ENCODE results near the gene TANGO6. TPM values are rescaled to one million over a fixed set of nuclear protein-coding genes. Genes with fewer than 3 reads are reported as not detected.
"Not testable (repeated sequence)": the region's sequence is repeated elsewhere in the genome, so short reads cannot be mapped to it uniquely, and the experiment has no call there.

Gene TANGO6
- total RNA-seq, 4 donors from 2014 or later: 16.7 to 24.4 (median 20.2) TPM

DNA sequence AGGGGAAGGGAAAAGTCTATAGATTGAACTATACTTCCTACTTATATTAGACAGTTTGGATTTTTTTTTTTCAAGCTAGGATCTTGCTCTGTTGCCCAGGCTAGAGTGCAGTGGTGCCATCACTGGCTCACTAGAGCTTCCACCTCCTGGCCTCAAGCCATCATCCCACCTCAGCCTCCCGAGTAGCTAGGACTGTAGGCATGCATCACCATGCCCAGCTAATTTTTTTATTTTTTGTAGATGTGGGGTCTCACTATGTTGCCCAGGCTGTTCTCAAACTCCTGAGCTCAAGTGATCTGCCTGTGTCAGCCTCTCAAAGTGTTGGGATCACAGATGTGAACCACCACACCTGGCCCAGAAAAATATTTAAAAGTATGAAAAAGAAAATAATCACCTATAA lies 141.1 kb downstream of the TANGO6 start:
- Histone ChIP-seq H3K27me3 (no peaks in the 10 kb centered on the region), H3K4me3 (replicated peaks in 1 of 3) (no peak overlapping the region), H3K27ac (peak overlapping the region in 1 of 3 donors; percentile 69), H3K9me3 (no peaks in the 10 kb centered on the region), H3K4me1 (peaks cover 0 to 27% of the 10 kb centered on the region in 2 donors), H3K36me3 (no peaks in the 10 kb centered on the region)
- 85 to 95% methylated on average over 1 of the region's 1 CpG for WGBS, 2 donors
- no peak for DNase-seq
- intact Hi-C loops (cut with DNase I): loop anchor here (10.0 kb wide), 1 partner anchor 90 kb away; no protein-coding TSS in a partner anchor
- TF ChIP-seq, protein P1, sequence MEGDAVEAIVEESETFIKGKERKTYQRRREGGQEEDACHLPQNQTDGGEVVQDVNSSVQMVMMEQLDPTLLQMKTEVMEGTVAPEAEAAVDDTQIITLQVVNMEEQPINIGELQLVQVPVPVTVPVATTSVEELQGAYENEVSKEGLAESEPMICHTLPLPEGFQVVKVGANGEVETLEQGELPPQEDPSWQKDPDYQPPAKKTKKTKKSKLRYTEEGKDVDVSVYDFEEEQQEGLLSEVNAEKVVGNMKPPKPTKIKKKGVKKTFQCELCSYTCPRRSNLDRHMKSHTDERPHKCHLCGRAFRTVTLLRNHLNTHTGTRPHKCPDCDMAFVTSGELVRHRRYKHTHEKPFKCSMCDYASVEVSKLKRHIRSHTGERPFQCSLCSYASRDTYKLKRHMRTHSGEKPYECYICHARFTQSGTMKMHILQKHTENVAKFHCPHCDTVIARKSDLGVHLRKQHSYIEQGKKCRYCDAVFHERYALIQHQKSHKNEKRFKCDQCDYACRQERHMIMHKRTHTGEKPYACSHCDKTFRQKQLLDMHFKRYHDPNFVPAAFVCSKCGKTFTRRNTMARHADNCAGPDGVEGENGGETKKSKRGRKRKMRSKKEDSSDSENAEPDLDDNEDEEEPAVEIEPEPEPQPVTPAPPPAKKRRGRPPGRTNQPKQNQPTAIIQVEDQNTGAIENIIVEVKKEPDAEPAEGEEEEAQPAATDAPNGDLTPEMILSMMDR (IDR thresholded peaks at IDR 0.05): no peak
- TF ChIP-seq POLR2A (IDR thresholded peaks at IDR 0.05): no peak

DNA sequence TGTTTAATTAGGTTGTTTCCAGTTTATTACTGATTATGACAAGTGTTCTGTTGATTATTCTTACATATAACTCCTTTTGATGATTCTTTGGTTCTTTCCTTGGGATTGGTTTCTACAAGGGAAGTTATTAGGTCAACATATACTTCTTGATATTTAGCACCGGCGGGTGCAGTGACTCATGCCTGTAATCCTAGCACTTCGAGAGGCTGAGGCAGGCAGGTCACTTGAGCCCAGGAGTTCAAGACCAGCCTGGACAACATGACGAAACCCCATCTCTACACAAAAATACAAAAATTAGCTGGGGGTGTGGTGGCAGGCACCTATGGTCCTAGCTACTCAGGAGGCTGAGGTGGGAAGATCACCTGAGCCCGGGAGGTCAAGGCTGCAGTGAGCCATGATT lies 141.9 kb downstream of the TANGO6 start:
- Histone ChIP-seq H3K9me3 (no peaks in the 10 kb centered on the region), H3K27me3 (no peaks in the 10 kb centered on the region), H3K4me1 (peaks cover 0 to 22% of the 10 kb centered on the region in 2 donors), H3K27ac (peak overlapping the region in 2 of 3 donors; percentile 69 to 70), H3K4me3 (replicated peaks in 1 of 3) (no peak overlapping the region), H3K36me3 (no peaks in the 10 kb centered on the region)
- intact Hi-C loops (cut with DNase I): loop anchor here (10.0 kb wide), 1 partner anchor 90 kb away; no protein-coding TSS in a partner anchor
- no peak for TF ChIP-seq POLR2A (IDR thresholded peaks at IDR 0.05)
- TF ChIP-seq, protein P1 (IDR thresholded peaks at IDR 0.05): no peak
- 94 to 98% methylated on average over 5 of the region's 5 CpGs for WGBS, 2 donors
- DNase-seq: no peak

DNA sequence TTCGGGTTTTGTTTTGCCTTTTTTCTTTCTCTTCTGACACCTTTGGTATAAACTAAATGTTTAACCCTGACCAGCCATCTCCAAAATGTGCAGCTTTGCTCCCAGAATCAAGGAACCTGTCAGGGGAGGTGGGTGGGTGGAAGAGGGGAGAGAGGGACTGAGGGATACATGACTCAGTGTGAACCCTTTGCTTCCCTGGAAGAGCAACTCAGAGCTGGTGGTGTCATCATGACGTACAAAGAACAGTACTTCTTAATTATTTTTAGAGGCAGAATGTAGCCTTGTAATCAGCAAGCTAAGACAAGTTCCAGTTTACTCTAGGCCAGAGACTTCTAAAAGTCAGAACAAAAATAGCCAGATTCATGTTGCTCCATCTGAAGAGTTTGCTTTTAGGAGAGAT lies 142.5 kb downstream of the TANGO6 start:
- intact Hi-C loops (cut with DNase I): loop anchor here (10.0 kb wide), 1 partner anchor 89 kb away; no protein-coding TSS in a partner anchor
- Histone ChIP-seq H3K4me1 (peaks cover 0 to 16% of the 10 kb centered on the region in 2 donors), H3K27ac (peak overlapping the region in 2 of 3 donors; percentile 69 to 70), H3K27me3 (no peaks in the 10 kb centered on the region), H3K36me3 (no peaks in the 10 kb centered on the region), H3K4me3 (replicated peaks in 1 of 3) (no peak overlapping the region), H3K9me3 (no peaks in the 10 kb centered on the region)
- TF ChIP-seq, protein P1 (IDR thresholded peaks at IDR 0.05): no peak
- TF ChIP-seq POLR2A (IDR thresholded peaks at IDR 0.05): no peak
- WGBS, 2 donors: 74 to 75% methylated on average over 2 of the region's 2 CpGs
- DNase-seq: no peak

DNA sequence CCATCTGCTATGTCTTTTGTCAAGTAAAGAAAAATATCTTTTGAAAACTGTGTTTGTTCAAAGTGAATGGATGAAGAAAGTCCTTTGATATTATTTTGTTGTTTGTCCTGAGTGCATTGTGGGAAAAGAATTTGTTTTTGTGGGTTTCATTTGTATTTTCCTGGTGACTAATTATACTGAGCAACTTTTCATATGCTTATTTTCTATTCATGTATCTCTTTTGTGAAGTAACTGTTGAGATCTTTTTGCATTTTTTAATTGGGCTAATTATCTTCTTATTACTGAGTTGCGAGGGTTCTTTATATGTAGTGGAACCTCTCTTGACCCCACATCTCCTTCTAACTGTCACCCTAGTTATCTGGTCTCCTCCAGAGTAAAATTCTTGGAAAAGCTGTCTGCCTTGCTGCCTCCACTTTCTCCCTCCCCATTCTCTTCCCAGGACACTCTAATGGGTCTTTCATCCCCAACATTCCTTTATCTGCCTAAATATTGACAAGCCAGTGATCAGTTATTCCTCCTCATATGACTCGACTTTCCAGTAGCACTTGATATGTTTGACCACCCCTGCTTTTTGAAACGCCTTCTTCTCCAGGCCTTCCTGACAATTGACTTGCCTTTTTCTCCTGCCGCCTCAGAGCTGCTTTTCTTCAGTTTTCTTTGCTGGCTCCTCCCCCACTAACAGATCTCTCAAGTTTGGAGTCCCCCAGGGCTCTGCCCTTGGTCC lies 144.6 kb downstream of the TANGO6 start:
- Histone ChIP-seq H3K9me3 (no peaks in the 10 kb centered on the region), H3K4me3 (replicated peaks in 1 of 3) (no peak overlapping the region), H3K27me3 (no peaks in the 10 kb centered on the region), H3K36me3 (no peaks in the 10 kb centered on the region), H3K4me1 (peaks cover 4 to 20% of the 10 kb centered on the region in 2 donors), H3K27ac (no peak overlapping the region)
- DNase-seq: no peak
- WGBS, 2 donors: 71 to 76% methylated on average over 4 of the region's 4 CpGs
- TF ChIP-seq, protein P1 (IDR thresholded peaks at IDR 0.05): no peak
- no peak for TF ChIP-seq POLR2A (IDR thresholded peaks at IDR 0.05)
- intact Hi-C loops (cut with DNase I): loop anchor here (10.0 kb wide), 1 partner anchor 87 kb away; no protein-coding TSS in a partner anchor

DNA sequence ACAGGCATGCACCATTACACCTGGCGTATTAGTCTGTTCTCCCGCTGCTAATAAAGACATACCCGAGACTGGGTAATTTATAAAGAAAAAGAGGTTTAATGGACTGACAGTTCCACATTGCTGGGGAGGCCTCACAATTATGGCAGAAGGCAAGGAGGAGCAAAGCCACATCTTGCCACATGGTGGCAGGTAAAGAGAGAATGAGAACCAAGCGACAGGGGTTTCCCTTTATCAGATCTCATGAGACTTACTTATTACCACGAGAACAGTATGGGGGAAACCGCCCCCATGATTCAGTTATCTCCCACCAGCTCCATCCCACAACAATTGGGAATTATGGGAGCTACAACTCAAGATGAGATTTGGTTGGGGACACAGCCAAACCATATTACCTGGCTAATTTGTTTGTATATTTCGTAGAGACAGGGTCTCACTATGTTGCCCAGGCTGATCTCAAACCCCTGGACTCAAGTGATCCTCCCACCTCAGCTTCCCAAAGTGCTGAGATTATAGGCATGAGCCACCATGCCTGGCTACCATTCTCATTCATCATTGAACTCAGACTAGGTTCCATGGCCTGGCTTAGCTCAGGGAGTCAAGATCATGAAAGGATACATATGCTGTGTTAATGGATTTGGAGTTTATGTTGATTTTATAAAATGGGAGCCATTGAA lies 147.0 kb downstream of the TANGO6 start:
- intact Hi-C loops (cut with DNase I): not testable (repeated sequence)
- WGBS, 2 donors: 89 to 91% methylated on average over 7 of the region's 7 CpGs

More for the DNA sequence above, 147.0 kb downstream of the TANGO6 start:
- not testable (repeated sequence) for H3K36me3 ChIP-seq; H3K9me3 ChIP-seq; H3K4me3 ChIP-seq (replicated peaks in 1 of 3); H3K27me3 ChIP-seq; DNase-seq; H3K27ac ChIP-seq
- peaks cover 12 to 42% of the 10 kb centered on the region in 2 donors for H3K4me1 ChIP-seq
